Kidney tubule cell (primary cell): ENCODE results near the gene PIK3C3.
"Not testable (repeated sequence)": the region's sequence is repeated elsewhere in the genome, so short reads cannot be mapped to it uniquely, and the experiment has no call there.

Source experiments
- DNase-seq: peaks from one replicate; pipeline ENCODE4 v3.0.0-alpha.2; 2018; ENCODE audit warnings: low spot score

PIK3C3 gene

GRCh38 chr18:42024131-42024530 lies 69.1 kb downstream of the PIK3C3 start:
- DNase-seq: no peak

GRCh38 chr18:42025491-42025890 lies 70.5 kb downstream of the PIK3C3 start:
- no peak for DNase-seq

- no peak for DNase-seq
Observed at GRCh38 chr18:42025974-42026625, 71.1 kb downstream of the PIK3C3 start.

- peak; percentile 46 for DNase-seq
Observed at GRCh38 chr18:42028247-42028832, 73.3 kb downstream of the PIK3C3 start.

DNA sequence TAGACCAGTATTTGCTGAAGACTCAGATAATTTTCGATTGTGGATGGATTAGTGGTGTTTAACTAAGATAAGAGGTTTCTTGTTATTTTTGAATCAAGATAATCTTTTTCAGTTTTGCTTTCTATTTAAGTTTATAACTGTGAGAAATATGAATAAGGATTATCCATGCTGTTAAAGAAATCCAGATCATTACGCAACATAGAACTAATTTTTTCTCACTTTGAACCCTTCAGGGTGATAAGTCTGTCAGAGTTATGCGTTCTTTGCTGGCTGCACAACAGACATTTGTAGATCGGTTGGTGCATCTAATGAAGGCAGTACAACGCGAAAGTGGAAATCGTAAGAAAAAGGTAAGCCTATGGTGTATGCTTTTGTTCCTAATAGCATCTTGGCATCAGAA lies 74.1 kb downstream of the PIK3C3 start:
- no peak for DNase-seq

GRCh38 chr18:42030586-42031182 lies 75.7 kb downstream of the PIK3C3 start:
- DNase-seq: peak; percentile 38

DNA sequence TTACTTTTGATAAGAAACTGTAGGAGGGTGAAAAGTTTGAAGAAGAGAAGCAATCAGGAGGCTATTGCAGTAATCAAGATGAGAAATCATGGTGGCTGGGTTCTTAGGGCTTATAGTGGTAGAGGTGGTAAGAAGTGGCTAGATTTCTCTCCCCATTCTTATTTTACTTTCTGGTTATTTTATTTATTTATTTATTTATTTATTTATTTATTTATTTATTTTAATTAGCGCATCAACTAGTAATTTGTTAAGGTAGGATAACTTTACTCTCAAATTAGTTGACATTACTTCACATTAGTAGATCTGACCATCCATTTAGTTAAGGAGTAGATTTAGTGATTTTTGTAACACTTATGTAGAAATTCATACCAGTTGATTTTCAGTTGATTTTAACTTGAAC lies 77.4 kb downstream of the PIK3C3 start:
- DNase-seq: no peak

GRCh38 chr18:42033137-42033810 lies 78.2 kb downstream of the PIK3C3 start:
- no peak for DNase-seq

- DNase-seq: peak; percentile 97
Observed at GRCh38 chr18:42038936-42039335, 83.9 kb downstream of the PIK3C3 start.

DNA sequence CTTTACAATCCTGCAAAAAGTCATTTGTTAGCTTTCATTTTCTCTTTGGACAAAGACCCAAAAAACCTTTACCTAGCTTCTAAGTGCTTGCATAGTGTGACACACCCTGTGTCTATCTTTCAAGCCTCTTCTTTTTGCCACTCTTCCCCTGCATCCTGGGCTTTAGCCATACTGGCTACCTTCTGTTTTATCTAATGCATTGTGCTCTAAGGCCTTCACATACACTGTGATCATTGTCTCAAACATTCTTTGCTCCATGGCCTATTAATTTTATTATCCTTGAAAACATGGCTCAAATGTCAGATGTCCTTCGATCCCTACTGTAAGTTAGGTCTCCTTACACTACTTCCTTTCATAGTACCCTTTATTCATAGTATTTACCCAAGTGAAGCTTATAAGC lies 84.4 kb downstream of the PIK3C3 start:
- DNase-seq: no peak

DNA sequence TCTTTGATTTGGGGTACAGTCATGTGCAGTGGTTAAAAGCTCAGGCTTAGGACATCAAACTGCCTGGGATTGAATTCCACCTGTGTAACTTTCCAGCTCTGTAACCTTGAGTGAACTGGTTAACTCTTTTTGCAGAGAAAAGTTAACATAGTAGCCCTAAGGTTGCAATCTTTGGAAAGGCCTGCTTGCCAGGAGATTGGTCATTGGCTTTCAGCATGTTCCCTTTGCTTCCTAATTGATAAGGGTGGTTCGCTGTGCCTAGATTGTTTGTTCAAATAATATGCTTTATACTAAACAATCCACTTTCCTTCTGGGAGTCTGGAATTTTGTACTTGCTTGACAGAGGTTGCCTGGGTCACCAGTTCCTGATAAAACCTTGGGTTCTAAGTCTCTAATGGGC lies 86.8 kb downstream of the PIK3C3 start:
- DNase-seq: no peak

GRCh38 chr18:42045346-42045745 lies 90.3 kb downstream of the PIK3C3 start:
- peak; percentile 69 for DNase-seq

DNA sequence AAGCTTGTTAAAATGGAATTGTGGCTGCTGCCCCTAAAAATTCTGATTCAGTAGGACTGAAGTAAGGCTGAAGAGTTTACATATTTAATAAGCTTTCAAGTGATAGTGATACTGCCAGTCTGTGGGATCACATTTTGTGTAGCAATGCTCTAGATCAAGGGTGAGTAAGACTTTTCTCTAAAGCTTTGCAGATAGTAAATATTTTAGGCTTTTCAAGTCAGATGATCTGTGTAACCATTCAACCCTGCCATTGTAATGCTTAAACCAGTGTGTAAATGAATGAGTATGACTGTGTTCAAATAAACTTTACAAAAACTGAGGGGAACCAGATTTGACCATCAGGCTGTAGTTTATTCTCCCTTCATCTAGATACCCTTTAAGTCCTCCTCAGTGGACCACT lies 92.7 kb downstream of the PIK3C3 start:
- peak; percentile 66 for DNase-seq

GRCh38 chr18:42048158-42048557 lies 93.1 kb downstream of the PIK3C3 start:
- DNase-seq: peak; percentile 87

GRCh38 chr18:42049536-42049935 lies 94.5 kb downstream of the PIK3C3 start:
- not testable (repeated sequence) for DNase-seq

DNA sequence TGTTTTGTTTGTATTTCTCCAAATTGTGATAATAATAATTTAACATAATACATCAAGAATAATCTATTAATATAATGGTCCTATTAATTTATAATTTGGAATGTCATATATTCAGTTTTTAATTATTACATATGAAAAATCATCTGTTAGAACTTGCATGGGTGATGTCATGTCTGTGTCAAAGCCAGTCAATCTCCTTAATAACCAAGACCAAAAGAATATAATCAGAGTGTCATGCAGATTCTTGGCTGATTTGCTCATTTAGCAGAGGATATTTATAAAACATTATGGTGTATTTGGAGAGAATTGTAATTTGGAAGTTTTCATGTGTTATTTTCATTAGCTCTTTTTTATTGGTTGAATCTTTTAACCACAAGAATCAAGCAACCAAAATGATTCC lies 96.4 kb downstream of the PIK3C3 start:
- DNase-seq: no peak

DNA sequence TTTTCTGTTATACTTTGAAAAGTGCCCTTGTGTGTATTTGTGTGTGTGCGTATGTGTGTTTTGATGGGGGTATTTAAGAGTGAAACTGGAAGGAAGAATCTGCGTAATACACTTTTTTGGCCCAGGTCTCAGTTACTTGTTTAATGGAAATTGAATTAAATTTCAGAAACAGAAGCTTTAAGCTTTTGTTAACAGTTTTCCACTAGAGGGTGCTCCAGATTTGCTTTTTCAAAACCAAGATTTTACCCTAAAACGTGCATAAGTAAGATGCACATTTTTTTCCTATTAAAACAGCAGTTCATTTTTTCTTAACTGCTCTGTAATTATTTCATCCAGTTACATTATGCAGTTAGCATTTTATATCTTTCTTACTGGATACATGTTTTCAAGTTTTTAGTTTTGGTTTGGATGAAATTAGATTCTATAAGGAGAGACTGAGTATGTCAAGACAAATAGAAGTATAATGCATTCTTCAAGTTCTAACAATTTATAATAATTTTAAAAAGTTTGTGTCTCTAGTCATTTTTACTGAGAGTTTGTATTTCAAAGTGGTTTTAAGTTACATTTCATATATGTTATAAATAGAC lies 97.2 kb downstream of the PIK3C3 start:
- DNase-seq: no peak

DNA sequence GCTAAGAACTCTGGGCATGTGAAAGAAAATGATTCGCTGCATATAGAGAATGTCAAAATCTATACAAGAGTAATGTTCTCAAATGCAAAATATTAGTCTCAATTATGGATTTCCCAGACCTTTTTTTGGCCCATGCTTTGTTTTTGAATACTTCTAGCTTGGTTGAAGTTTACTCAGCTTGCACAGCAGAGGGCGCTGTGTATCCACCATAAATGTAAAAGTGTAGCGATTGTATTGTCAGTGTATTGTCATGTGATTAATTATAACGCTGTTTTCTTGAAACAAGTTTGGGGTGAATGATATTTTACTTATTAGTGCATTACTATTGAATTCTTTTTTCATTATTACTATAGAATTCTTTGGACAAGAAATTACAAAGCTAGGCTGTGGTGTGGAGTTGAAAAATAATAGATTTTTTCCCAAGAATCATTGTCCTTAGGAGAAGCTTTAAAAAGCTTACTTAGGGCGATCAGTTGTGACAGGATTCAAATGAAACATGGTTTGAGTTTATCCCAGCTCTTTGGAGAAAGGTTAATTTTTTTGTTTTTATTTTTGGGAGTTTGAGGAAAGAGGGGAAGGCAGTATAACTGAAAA lies 98.3 kb downstream of the PIK3C3 start:
- DNase-seq: peak; percentile 63

DNA sequence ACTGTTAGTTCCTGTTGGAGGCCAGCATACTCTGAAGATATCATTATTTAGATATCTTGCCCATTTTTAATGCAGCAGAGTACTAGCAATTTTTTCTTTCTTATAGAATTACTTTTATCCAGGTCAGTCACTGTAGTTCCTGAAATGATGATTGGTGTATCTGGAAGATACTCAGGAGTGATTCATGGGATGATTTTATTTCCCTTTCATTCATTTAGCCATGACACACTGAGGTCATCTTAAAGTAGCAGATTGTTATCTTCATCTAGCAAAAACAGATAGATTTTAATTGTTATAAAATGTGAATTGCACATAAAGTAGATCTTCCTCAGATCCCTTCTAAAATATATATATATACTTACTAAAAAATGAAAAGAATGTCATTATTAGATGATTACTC lies 109.1 kb downstream of the PIK3C3 start:
- peak; percentile 56 for DNase-seq

DNA sequence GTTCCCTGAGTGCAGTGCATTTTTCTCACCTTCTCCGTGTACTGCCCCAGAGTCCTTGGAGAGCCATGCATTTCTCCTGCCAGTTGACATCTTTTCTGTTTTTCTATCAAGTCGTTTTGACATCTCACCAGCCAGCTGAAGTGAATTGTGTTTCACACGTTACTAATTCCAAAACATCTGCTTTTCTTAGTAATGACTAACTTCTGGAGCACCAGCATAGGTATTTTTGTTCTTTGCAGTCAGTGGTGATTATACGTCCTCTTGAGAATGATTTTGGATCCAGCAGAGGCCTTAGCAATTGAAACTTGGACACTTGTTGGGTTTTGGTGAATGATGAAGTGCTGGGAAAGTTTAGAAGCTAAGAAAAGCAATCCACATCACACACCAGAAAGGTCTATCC lies 112.5 kb downstream of the PIK3C3 start:
- DNase-seq: peak; percentile 24

- peak; percentile 79 for DNase-seq
Observed at GRCh38 chr18:42068030-42068429, 113.0 kb downstream of the PIK3C3 start.

DNA sequence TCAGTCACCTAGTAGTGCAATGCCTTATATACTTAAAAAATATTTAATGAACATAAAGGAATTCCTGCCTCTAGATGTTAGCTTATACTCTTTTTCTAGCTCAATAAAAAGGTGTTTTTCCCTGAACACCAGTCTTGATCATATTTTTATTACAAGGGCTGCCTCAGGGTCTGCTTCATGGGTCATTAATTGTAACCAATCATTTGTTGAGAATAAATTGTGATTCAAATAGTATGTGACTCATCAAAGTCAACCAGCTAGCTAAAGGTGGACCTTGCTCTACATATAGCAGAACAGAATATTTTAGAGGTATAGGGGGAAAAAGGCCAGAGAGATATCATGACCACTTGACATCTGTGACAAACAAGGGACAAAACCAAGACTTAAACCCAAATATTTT lies 114.0 kb downstream of the PIK3C3 start:
- DNase-seq: peak; percentile 72
